Right lobe of liver (tissue), 6 donors: Measurements from ENCODE around the gene KANSL2. TPM values are rescaled to one million over a fixed set of nuclear protein-coding genes. Genes with fewer than 3 reads are reported as not detected.

Experiments used
- ATAC-seq, 4 donors: fragments of 200-7000 bp; cut with Tn5 transposase; one replicate each; pipeline ENCODE4 v1.9.1; 2020; ENCODE audit warnings: mild to moderate bottlenecking in 4 of 4, moderate library complexity in 4 of 4
- DNase-seq, 3 donors: peaks; one replicate each; pipeline ENCODE4 v3.0.0-alpha.2; 2020
- H3K27ac ChIP-seq, 3 donors: fragments of 200-600 bp; one replicate each; pipeline ENCODE4 v1.8.0; 2022
- H3K27me3 ChIP-seq, 2 donors: fragments of 200-600 bp; one replicate each; pipeline ENCODE4 v1.8.0; 2022
- H3K36me3 ChIP-seq, 4 donors: fragments of 200-600 bp; sonication (generic) in 1 of 4; one replicate each; pipeline versions ENCODE4 v1.5.1 to v1.8.0; 2017 to 2022; ENCODE audit warnings: control low read depth in 1 of 4
- H3K4me1 ChIP-seq, 4 donors: fragments of 200-600 bp; sonication (generic) in 1 of 4; one replicate each; pipeline versions ENCODE4 v1.5.1 to v1.8.0; 2017 to 2022; ENCODE audit warnings: control low read depth in 1 of 4
- H3K4me3 ChIP-seq, 3 donors: fragments of 200-600 bp; one replicate each; pipeline ENCODE4 v1.8.0; 2022
- H3K9me3 ChIP-seq, 4 donors: fragments of 200-600 bp; sonication (generic) in 1 of 4; one replicate each; pipeline versions ENCODE4 v1.5.1 to v1.8.0; 2017 to 2022; ENCODE audit warnings: control low read depth in 1 of 4
- POLR2A ChIP-seq: fragments of 450-650 bp; IDR thresholded peaks from one replicate; pipeline ENCODE4 v1.6.1; 2017; ENCODE audit warnings: antibody characterized with exemption, mild to moderate bottlenecking
- WGBS: methylation state at CpG from one replicate; pipeline ENCODE4 v1.1.6; 2018; ENCODE audit warnings: low coverage, low lambda C conversion rate; ENCODE audit not compliant: insufficient coverage; ENCODE audit errors: missing lambda C conversion rate; 5-methylcytosine and 5-hydroxymethylcytosine counted together
- intact Hi-C, 2 donors: fragments of 100-400 bp; cut with DNase I; formaldehyde crosslinking; loops; one replicate each; pipeline versions ENCODE4 v1.11.2 to v1.14.1; 2022
- total RNA-seq, 6 experiments: library from RNA; depleted of rRNA in 2 of 6; stranded (reverse); fragments of >200 nt in 2 of 6; fragmentation: NEBNext Ultra II Directional in 3 of 6; extraction: Animal tissue kit (Norgen Biotek cat#: 25700) in 3 of 6; gene quantifications; one replicate each; pipeline versions ENCODE4 v1.1.0 to v1.2.4, GENCODE V29; 2016 to 2023
- TF ChIP-seq, protein P1 (sequence below), 4 donors: fragments of 200-600 bp in 3 of 4; fragments of 450-650 bp in 1 of 4; IDR thresholded peaks; one replicate each; pipeline versions ENCODE4 v1.5.1 to v1.8.0; 2016 to 2022; ENCODE audit warnings: antibody characterized with exemption in 4 of 4, mild to moderate bottlenecking in 2 of 4
- donor health status: DM: no; HTN: yes; CAD: no.
- donor health status: DM: no; HTN: no; CAD: no.
- donor health status: DM: no; HTN: no; CAD: no.
- donor health status: DM: no; HTN: yes; CAD: no.
- donor health status: DM: no; HTN: yes; CAD: no.

Gene KANSL2
- total RNA-seq, 6 experiments from 2014 or later, result 6.4 to 24.3 (median 12.0) TPM

- TF ChIP-seq, protein P1, sequence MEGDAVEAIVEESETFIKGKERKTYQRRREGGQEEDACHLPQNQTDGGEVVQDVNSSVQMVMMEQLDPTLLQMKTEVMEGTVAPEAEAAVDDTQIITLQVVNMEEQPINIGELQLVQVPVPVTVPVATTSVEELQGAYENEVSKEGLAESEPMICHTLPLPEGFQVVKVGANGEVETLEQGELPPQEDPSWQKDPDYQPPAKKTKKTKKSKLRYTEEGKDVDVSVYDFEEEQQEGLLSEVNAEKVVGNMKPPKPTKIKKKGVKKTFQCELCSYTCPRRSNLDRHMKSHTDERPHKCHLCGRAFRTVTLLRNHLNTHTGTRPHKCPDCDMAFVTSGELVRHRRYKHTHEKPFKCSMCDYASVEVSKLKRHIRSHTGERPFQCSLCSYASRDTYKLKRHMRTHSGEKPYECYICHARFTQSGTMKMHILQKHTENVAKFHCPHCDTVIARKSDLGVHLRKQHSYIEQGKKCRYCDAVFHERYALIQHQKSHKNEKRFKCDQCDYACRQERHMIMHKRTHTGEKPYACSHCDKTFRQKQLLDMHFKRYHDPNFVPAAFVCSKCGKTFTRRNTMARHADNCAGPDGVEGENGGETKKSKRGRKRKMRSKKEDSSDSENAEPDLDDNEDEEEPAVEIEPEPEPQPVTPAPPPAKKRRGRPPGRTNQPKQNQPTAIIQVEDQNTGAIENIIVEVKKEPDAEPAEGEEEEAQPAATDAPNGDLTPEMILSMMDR (IDR thresholded peaks at IDR 0.05), result no peak
- no peak for TF ChIP-seq POLR2A
- Histone ChIP-seq H3K27me3 (no peaks in the 10 kb centered on the region), H3K27ac (no peak overlapping the region), H3K36me3 (peaks cover 0 to 72% (median 30%) of the 10 kb centered on the region in 4 donors), H3K4me3 (no peak overlapping the region), H3K4me1 (no peaks in the 10 kb centered on the region), H3K9me3 (no peaks in the 10 kb centered on the region)
- WGBS, result 86% methylated on average over 2 of the region's 2 CpGs
- ATAC-seq (no peak), DNase-seq (no peak)
- intact Hi-C loops, result no loop called here
These were observed 13.8 kb upstream of the KANSL2 start for GRCh38 chr12:48695859-48696258.

DNA sequence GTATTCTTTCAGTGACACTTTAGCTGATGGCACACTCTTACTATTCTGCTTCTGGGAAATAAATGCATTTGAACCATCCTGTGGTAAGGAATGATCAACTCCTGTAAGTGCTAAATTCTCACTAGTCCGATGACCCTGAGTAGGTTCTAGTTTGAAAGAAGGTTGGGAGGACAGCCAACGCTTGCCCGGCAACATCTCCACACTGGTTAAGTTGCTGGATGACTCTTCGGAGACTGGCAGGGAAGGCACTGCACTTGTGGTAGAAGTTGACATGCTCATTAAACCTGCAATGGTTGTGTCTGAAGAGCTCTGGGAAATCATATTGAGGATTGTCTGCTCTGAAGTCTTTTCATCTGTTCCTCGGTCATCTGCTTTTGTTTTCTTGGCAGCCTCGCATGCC lies 12.0 kb upstream of the KANSL2 start:
- TF ChIP-seq, protein P1 (IDR thresholded peaks at IDR 0.05), result no peak
- TF ChIP-seq POLR2A, result no peak
- no peak for ATAC-seq

DNA sequence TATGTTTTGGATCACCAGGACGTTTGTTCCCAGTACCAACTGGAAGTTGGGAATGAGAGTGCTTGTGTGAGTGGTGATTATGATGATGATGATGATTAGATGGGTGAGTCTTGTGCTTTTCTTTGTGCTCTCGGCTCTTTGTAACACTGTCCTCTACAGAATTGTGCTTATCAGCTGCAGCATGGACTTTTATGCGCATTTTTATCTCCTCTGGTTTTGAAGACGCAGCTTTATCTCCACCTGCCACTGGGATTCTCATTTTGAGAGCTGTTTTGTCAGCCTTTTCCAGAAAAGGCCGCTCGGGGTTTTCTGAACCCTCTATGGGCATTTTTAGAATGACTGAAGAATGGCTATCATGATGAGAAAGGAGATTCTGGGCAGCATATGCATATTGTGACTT lies 11.5 kb upstream of the KANSL2 start:
- Histone ChIP-seq H3K27me3 (no peaks in the 10 kb centered on the region), H3K4me3 (no peak overlapping the region), H3K4me1 (no peaks in the 10 kb centered on the region), H3K36me3 (peaks cover 0 to 56% (median 31%) of the 10 kb centered on the region in 4 donors), H3K27ac (no peak overlapping the region), H3K9me3 (no peaks in the 10 kb centered on the region)
- TF ChIP-seq, protein P1 (IDR thresholded peaks at IDR 0.05), result no peak
- no peak for TF ChIP-seq POLR2A
- DNase-seq (no peak), ATAC-seq (no peak)
- 92% methylated on average over 2 of the region's 6 CpGs for WGBS
- intact Hi-C loops, result no loop called here

More for the DNA sequence above, 12.0 kb upstream of the KANSL2 start:
- Histone ChIP-seq H3K4me1 (no peaks in the 10 kb centered on the region), H3K9me3 (no peaks in the 10 kb centered on the region), H3K4me3 (no peak overlapping the region), H3K27ac (no peak overlapping the region), H3K27me3 (no peaks in the 10 kb centered on the region), H3K36me3 (peaks cover 0 to 57% (median 31%) of the 10 kb centered on the region in 4 donors)
- 99% methylated on average over 5 of the region's 6 CpGs for WGBS
- intact Hi-C loops, result no loop called here
- no peak for DNase-seq

DNA sequence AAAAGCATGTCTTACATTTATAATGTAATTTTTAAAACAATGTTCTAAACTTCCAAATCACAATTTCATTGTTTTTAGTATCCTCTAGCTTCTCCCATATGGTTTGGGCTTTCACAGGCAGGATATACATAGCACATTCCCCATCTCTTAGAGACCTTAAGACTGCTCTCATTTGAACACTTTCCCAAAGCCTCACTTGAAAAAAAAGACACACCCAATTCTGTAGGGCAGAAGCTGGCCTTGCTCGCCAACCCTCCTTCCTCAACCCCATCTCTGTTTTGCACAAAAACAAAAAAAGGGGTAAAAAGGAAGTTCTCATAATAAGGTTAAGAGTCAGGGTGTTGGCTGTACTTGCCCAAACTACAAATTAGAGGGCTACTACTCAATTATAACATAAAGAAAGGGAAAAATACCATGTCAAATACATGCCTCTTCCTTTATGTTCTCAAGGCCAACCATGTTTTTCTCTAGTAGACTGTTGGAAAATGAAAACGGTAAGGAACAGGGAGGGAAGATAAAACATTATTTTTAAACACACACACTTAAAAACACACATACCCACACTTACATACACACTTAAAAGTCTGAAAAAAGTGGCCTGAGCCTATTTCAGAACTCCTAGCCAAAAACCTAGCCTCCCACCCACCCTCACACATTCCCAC lies 9.9 kb upstream of the KANSL2 start:
- ATAC-seq, result no peak
- Histone ChIP-seq H3K36me3 (peaks cover 0 to 46% (median 29%) of the 10 kb centered on the region in 4 donors), H3K27ac (no peak overlapping the region)

More for the DNA sequence above, 9.9 kb upstream of the KANSL2 start:
- TF ChIP-seq, protein P1 (IDR thresholded peaks at IDR 0.05), result no peak
- TF ChIP-seq POLR2A, result no peak
- intact Hi-C loops, result no loop called here
- DNase-seq, result no peak
- no peaks in the 10 kb centered on the region for H3K9me3 ChIP-seq
- H3K4me1 ChIP-seq, result no peaks in the 10 kb centered on the region
- WGBS, result 50% methylated on average over 2 of the region's 2 CpGs
- H3K4me3 ChIP-seq, result no peak overlapping the region
- H3K27me3 ChIP-seq, result no peaks in the 10 kb centered on the region
